GM12878 (cell line): Measurements from ENCODE around the gene NEU3. TPM values are rescaled to one million over a fixed set of nuclear protein-coding genes. Genes with fewer than 3 reads are reported as not detected.

Source experiments
- ATAC-seq: fragments of 200-7000 bp; cut with Tn5 transposase; 3 replicates; pipeline ENCODE4 v1.9.1; 2020; ENCODE audit warnings: mild to moderate bottlenecking, moderate library complexity
- BruUV-seq: library from RNA; stranded (reverse); fragments of 400-500 nt; replicated peaks from 2 replicates; lab custom pipeline; 2021; lab: Mats Ljungman, UMichigan
- CTCF ChIA-PET: fragments of 300-600 bp; sonication (Branson Sonifier 250); formaldehyde crosslinking; extraction: SDS; loops from one replicate; lab custom pipeline; 2021; ENCODE audit warnings: inconsistent platforms; lab: Yijun Ruan, JAX
- POLR2A ChIA-PET: fragments of 350-600 bp; formaldehyde crosslinking; extraction: SDS; loops from one replicate; lab custom pipeline; 2021; ENCODE audit warnings: inconsistent platforms; lab: Charles Lee
- RAD21 ChIA-PET: fragments of 300-600 bp; sonication (Branson Sonifier 250); formaldehyde crosslinking; loops from one replicate; lab custom pipeline; 2023; ENCODE audit warnings: antibody characterized with exemption; ENCODE audit not compliant: unreplicated experiment; lab: Charles Lee
- SMC1A ChIA-PET: fragments of 300-600 bp; sonication (Branson Sonifier 250); formaldehyde crosslinking; loops from one replicate; lab custom pipeline; 2023; ENCODE audit not compliant: unreplicated experiment, uncharacterized antibody; lab: Charles Lee
- DNase-seq: peaks from one replicate; pipeline ENCODE4 v3.0.0-alpha.2; 2011; ENCODE audit warnings: low read depth, low spot score
- FAIRE-seq: peaks from 3 replicates; lab custom pipeline; 2011; peaks lifted over from hg19 to GRCh38; lab: Jason Lieb, UNC
- H2AFZ ChIP-seq: 2 replicates; pipeline ENCODE4 v1.6.0; 2011; ENCODE audit warnings: low read depth, low read length, control low read depth; ENCODE audit not compliant: control insufficient read depth
- H3K27ac ChIP-seq: 2 replicates; pipeline ENCODE4 v1.5.1; 2011; ENCODE audit warnings: control low read depth; ENCODE audit not compliant: control insufficient read depth, insufficient read depth
- H3K27me3 ChIP-seq, 2 experiments: replicated peaks in 1 of 2; 2 replicates each; pipeline versions ENCODE4 v1.6.0 to v1.6.1; 2011; ENCODE audit warnings: low read length in 1 of 2; ENCODE audit not compliant: control insufficient read depth in 2 of 2, insufficient read depth in 2 of 2
- H3K36me3 ChIP-seq, 2 experiments: 2 replicates each; pipeline ENCODE4 v1.5.1; 2011; ENCODE audit warnings: low read length in 1 of 2; ENCODE audit not compliant: control insufficient read depth in 2 of 2, insufficient read depth in 2 of 2
- H3K4me1 ChIP-seq: 2 replicates; pipeline ENCODE4 v1.6.1; 2011; ENCODE audit warnings: mild to moderate bottlenecking, low read length, moderate library complexity, mixed read lengths; ENCODE audit not compliant: control insufficient read depth, insufficient read depth
- H3K4me2 ChIP-seq: 2 replicates; pipeline ENCODE4 v1.6.0; 2011; ENCODE audit warnings: control low read depth; ENCODE audit not compliant: control insufficient read depth, insufficient read depth
- H3K4me3 ChIP-seq: fragments of 200-600 bp; sonication (generic); 2 replicates; pipeline ENCODE4 v1.5.1; 2016
- H3K79me2 ChIP-seq: 2 replicates; pipeline ENCODE4 v1.6.0; 2011; ENCODE audit warnings: low read length; ENCODE audit not compliant: control insufficient read depth, insufficient read depth
- H3K9ac ChIP-seq: 2 replicates; pipeline ENCODE4 v1.8.0; 2011; ENCODE audit warnings: low read length, control low read depth, mixed read lengths; ENCODE audit not compliant: control insufficient read depth, insufficient read depth
- H3K9me3 ChIP-seq: replicated peaks from 3 replicates; pipeline ENCODE4 v1.5.1; 2011; ENCODE audit warnings: mild to moderate bottlenecking, low read length; ENCODE audit not compliant: control insufficient read depth, insufficient read depth
- H4K20me1 ChIP-seq: 2 replicates; pipeline ENCODE4 v1.6.0; 2011; ENCODE audit not compliant: control insufficient read depth, insufficient read depth
- HDAC6 ChIP-seq: fragments of 200-600 bp; sonication (generic); IDR thresholded peaks from one replicate; pipeline ENCODE4 v1.8.0; 2017; ENCODE audit warnings: antibody characterized with exemption; ENCODE audit not compliant: unreplicated experiment
- KDM1A ChIP-seq: fragments of 200-600 bp; sonication (generic); IDR thresholded peaks from 2 replicates; pipeline ENCODE4 v1.6.1; 2016; ENCODE audit warnings: borderline replicate concordance
- RAD51 ChIP-seq: fragments of 450-650 bp; IDR thresholded peaks from 2 replicates; pipeline ENCODE4 v1.6.1; 2016; ENCODE audit warnings: moderate library complexity, mild to moderate bottlenecking, inconsistent platforms
- RB1 ChIP-seq: fragments of 450-650 bp; formaldehyde crosslinking; IDR thresholded peaks from 2 replicates; pipeline ENCODE4 v1.6.1; 2017; ENCODE audit warnings: mild to moderate bottlenecking, borderline replicate concordance
- RBBP5 ChIP-seq: fragments of 200-600 bp; sonication (generic); conservative IDR thresholded peaks from 2 replicates; pipeline ENCODE4 v1.6.1; 2016
- TARDBP ChIP-seq: IDR thresholded peaks from 2 replicates; pipeline ENCODE4 v1.6.1; 2016; ENCODE audit warnings: borderline replicate concordance
- WGBS: methylation state at CpG from one replicate; pipeline ENCODE4 v1.1.6; 2016; ENCODE audit warnings: low lambda C conversion rate; ENCODE audit not compliant: insufficient replicate concordance, insufficient coverage; ENCODE audit errors: missing lambda C conversion rate; 5-methylcytosine and 5-hydroxymethylcytosine counted together
- in situ Hi-C: fragments of 300-500 bp; cut with MboI; formaldehyde crosslinking; loops from 9 replicates; pipeline ENCODE4 v1.14.3; 2018; ENCODE audit warnings: mixed read lengths
- intact Hi-C: fragments of 100-400 bp; cut with micrococcal nuclease; formaldehyde crosslinking; loops from one replicate; pipeline ENCODE4 v1.14.2; 2022; ENCODE audit not compliant: unreplicated experiment
- polyA plus RNA-seq, 11 experiments: library from polyadenylated mRNA; depleted of rRNA in 4 of 11; unstranded in 6 of 11; stranded (reverse) in 5 of 11; fragments of >200 nt; fragmentation: Nextera tagmentation in 4 of 11; fragmentation: Illumina TruSeq in 1 of 11; extraction: Ambion mirVana in 4 of 11; extraction: Trizol in 1 of 11; gene quantifications; 1 replicate in 1 of 11; 2 replicates in 10 of 11; pipeline versions ENCODE4 v1.2.1 to v1.2.3, GENCODE V29; 2011 to 2016; ENCODE audit warnings: inconsistent platforms in 2 of 11, missing spikeins in 2 of 11, low read depth in 1 of 11
- total RNA-seq, 4 experiments: library from RNA; depleted of rRNA in 3 of 4; stranded (reverse); fragments of >200 nt in 3 of 4; fragmentation: Illumina TruSeq in 1 of 4; extraction: Trizol in 1 of 4; gene quantifications; 2 replicates each; pipeline versions ENCODE4 v1.2.1 to v1.2.3, GENCODE V29; 2013 to 2021
- TF ChIP-seq, protein P1 (sequence below): fragments of 450-650 bp; IDR thresholded peaks from 2 replicates; pipeline ENCODE4 v1.6.1; 2017; ENCODE audit warnings: borderline replicate concordance
- TF ChIP-seq, protein P2 (sequence below): IDR thresholded peaks from 2 replicates; pipeline ENCODE4 v1.6.1; 2011; ENCODE audit warnings: low read depth, low read length, improper control_type of control experiment, borderline replicate concordance
- TF ChIP-seq, protein P3 (sequence below): IDR thresholded peaks from 2 replicates; pipeline ENCODE4 v1.6.1; 2011; ENCODE audit warnings: borderline replicate concordance, low read depth, mild to moderate bottlenecking, moderate library complexity, low read length; ENCODE audit not compliant: insufficient read depth, poor library complexity, severe bottlenecking
- TF ChIP-seq, protein P4 (sequence below): fragments of 450-650 bp; IDR thresholded peaks from 2 replicates; pipeline ENCODE4 v1.6.1; 2014; ENCODE audit warnings: mild to moderate bottlenecking
- TF ChIP-seq, protein P5 (sequence below): fragments of 450-650 bp; IDR thresholded peaks from 2 replicates; pipeline ENCODE4 v1.6.1; 2017; ENCODE audit warnings: mild to moderate bottlenecking, moderate library complexity

NEU3 gene
- total and polyA plus RNA-seq, 10 of the 15 experiments (the other 5 are each of a cell fraction or from before 2014, with no cell fraction given): 2.5 to 20.3 (median 13.4) TPM

DNA sequence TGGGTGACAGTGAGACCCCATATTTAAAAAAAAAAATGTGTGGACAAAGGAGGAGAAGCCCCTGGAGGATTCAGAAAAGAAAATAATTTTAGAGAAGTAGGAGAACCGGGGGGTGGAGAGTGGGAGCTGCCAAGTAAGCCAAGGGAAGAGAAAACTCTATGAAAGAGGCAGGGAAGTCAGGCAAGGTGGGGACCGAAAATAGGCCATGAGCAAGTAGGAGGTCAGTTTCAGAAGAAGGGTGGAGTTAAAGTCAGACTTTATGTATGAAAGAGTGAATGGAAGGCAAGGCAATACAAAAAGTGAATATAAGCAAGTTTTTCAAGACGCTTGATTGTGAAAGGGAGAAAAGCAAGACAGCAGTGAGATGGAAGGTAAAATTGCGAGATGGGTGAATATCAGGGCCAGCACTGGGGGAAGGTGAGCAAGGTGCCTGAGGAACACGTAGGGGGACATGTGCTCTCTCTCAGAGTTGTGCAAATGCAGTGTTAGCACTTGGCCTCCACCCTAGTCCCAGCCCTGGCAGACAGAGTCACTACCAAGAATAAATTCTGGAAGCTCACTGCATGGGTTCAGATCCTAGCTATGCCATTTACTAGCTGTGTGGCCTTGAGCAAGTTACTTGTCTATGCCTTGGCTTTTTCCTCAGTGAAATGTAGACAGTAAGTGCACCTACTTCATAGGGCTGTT is 46.5 kb upstream of the NEU3 start:
- Histone ChIP-seq H3K36me3 (no peaks in the 10 kb centered on the region), H3K27ac (no peak overlapping the region), H3K4me1 (peaks cover 3% of the 10 kb centered on the region; the same call in 1 of the 2 replicates), H3K9ac (no peak overlapping the region), H3K27me3 (no peaks in the 10 kb centered on the region), H2AFZ (no peak overlapping the region), H3K79me2 (no peaks in the 10 kb centered on the region), H3K4me3 (no peak overlapping the region), H3K9me3 (no peaks in the 10 kb centered on the region), H4K20me1 (no peaks in the 10 kb centered on the region), H3K4me2 (no peak overlapping the region)
- ChIA-PET CTCF (interaction anchor here (0.7 to 5.1 kb wide), 4 partner anchors 11 to 88 kb away, joined by 3 to 31 read pairs (median 4); no protein-coding TSS in a partner anchor), SMC1A (interaction anchor here (0.7 to 3.4 kb wide), 3 partner anchors 12 to 79 kb away, joined by 3 to 10 read pairs (median 3); no protein-coding TSS in a partner anchor), RAD21 (interaction anchor here (0.8 kb wide), 1 partner anchor 15 kb away, joined by 3 read pairs; no protein-coding TSS in a partner anchor), POLR2A (interaction anchor here (0.6 kb wide), 1 partner anchor 23 kb away, joined by 3 read pairs; no protein-coding TSS in a partner anchor)
- in situ Hi-C loops: no loop called here
- ATAC-seq (no peak), DNase-seq (no peak), FAIRE-seq (no peak)
- WGBS: 75% methylated on average over 5 of the region's 5 CpGs
- intact Hi-C loops: no loop called here
- BruUV-seq: no TSS peak
- TF ChIP-seq RBBP5: no peak
- TF ChIP-seq, protein P1, sequence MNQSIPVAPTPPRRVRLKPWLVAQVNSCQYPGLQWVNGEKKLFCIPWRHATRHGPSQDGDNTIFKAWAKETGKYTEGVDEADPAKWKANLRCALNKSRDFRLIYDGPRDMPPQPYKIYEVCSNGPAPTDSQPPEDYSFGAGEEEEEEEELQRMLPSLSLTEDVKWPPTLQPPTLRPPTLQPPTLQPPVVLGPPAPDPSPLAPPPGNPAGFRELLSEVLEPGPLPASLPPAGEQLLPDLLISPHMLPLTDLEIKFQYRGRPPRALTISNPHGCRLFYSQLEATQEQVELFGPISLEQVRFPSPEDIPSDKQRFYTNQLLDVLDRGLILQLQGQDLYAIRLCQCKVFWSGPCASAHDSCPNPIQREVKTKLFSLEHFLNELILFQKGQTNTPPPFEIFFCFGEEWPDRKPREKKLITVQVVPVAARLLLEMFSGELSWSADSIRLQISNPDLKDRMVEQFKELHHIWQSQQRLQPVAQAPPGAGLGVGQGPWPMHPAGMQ: no peak
- TF ChIP-seq TARDBP: no peak
- TF ChIP-seq, protein P2, sequence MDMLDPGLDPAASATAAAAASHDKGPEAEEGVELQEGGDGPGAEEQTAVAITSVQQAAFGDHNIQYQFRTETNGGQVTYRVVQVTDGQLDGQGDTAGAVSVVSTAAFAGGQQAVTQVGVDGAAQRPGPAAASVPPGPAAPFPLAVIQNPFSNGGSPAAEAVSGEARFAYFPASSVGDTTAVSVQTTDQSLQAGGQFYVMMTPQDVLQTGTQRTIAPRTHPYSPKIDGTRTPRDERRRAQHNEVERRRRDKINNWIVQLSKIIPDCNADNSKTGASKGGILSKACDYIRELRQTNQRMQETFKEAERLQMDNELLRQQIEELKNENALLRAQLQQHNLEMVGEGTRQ: no peak
- TF ChIP-seq KDM1A: no peak
- TF ChIP-seq HDAC6: no peak
- TF ChIP-seq, protein P3, sequence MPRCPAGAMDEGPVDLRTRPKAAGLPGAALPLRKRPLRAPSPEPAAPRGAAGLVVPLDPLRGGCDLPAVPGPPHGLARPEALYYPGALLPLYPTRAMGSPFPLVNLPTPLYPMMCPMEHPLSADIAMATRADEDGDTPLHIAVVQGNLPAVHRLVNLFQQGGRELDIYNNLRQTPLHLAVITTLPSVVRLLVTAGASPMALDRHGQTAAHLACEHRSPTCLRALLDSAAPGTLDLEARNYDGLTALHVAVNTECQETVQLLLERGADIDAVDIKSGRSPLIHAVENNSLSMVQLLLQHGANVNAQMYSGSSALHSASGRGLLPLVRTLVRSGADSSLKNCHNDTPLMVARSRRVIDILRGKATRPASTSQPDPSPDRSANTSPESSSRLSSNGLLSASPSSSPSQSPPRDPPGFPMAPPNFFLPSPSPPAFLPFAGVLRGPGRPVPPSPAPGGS: no peak
- TF ChIP-seq RB1: no peak
- TF ChIP-seq, protein P4, sequence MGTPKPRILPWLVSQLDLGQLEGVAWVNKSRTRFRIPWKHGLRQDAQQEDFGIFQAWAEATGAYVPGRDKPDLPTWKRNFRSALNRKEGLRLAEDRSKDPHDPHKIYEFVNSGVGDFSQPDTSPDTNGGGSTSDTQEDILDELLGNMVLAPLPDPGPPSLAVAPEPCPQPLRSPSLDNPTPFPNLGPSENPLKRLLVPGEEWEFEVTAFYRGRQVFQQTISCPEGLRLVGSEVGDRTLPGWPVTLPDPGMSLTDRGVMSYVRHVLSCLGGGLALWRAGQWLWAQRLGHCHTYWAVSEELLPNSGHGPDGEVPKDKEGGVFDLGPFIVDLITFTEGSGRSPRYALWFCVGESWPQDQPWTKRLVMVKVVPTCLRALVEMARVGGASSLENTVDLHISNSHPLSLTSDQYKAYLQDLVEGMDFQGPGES: no peak
- no peak for TF ChIP-seq RAD51
- TF ChIP-seq, protein P5, sequence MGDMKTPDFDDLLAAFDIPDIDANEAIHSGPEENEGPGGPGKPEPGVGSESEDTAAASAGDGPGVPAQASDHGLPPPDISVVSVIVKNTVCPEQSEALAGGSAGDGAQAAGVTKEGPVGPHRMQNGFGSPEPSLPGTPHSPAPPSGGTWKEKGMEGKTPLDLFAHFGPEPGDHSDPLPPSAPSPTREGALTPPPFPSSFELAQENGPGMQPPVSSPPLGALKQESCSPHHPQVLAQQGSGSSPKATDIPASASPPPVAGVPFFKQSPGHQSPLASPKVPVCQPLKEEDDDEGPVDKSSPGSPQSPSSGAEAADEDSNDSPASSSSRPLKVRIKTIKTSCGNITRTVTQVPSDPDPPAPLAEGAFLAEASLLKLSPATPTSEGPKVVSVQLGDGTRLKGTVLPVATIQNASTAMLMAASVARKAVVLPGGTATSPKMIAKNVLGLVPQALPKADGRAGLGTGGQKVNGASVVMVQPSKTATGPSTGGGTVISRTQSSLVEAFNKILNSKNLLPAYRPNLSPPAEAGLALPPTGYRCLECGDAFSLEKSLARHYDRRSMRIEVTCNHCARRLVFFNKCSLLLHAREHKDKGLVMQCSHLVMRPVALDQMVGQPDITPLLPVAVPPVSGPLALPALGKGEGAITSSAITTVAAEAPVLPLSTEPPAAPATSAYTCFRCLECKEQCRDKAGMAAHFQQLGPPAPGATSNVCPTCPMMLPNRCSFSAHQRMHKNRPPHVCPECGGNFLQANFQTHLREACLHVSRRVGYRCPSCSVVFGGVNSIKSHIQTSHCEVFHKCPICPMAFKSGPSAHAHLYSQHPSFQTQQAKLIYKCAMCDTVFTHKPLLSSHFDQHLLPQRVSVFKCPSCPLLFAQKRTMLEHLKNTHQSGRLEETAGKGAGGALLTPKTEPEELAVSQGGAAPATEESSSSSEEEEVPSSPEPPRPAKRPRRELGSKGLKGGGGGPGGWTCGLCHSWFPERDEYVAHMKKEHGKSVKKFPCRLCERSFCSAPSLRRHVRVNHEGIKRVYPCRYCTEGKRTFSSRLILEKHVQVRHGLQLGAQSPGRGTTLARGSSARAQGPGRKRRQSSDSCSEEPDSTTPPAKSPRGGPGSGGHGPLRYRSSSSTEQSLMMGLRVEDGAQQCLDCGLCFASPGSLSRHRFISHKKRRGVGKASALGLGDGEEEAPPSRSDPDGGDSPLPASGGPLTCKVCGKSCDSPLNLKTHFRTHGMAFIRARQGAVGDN: no peak
